HK-2 (cell line): Measurements from ENCODE around the gene ALK.

ENCODE experiments used
- DNase-seq: peaks from one replicate; pipeline ENCODE4 v3.0.0-alpha.2; 2018; ENCODE audit not compliant: unreplicated experiment

Gene ALK

GRCh38 chr2:29718076-29718686, 203.2 kb downstream of the ALK start:
- no peak for DNase-seq

DNA sequence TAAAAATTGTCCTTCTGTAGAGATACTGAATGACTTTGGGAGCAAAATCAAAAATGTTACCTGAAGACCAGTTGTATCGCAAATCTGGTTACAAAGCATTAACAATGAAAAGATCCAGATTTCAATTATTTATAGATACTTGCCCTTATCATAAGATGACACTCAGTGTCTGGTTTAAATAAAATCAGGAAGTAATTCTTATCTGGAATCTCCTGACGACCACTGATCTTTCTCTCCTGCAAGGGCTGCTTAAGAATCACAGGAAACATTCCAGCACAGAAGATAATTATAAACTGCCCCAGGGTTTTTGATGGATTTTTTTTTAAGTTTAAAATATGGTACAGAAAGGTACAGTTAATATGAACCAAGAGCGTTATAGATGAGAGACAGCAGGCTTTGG, 205.7 kb downstream of the ALK start:
- DNase-seq: no peak

DNA sequence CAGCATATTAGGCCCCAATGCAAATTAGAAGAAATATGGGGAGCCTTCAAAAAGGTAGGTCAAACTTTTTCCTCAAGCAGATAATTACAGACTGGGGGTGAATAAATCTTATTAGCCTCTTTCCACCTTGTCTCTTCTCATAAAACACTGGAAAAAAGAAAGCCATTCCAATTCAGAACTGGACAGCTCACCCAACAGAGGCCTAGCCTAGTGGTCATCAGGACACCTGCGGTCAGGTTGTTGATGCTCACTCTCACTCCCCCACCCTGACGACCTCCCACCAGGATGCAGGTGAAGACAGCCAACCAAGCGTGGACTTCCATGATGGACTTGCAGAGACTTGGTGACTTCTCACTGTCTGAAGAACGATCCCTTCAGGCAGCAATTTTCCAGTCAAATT, 207.1 kb downstream of the ALK start:
- DNase-seq: no peak

DNA sequence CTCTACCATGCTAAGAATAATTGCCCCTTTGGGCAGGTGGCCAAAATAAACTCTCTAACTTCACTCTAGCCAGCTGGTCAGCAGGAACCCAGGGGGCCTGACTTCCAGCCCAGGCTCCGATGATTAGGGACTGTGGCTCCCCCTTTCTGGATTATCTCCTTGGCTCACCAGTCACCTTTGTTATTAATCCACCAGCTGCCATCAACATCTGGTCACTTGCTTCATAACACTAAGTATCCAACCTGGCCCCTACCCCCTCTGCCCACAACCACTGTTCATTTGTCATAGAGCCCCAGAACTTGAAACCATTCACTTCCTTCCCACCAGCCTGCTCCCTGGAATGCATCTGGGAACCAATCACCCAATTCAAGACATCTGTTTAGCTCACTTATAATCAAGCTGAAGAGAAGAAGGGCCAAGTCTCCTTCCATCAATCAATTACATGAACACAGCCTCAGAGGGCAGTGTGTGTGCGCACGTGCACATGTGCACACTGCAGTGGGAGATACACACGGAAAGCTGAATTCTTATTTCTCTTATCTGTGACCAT, 215.1 kb downstream of the ALK start:
- DNase-seq: no peak

- no peak for DNase-seq
Observed at GRCh38 chr2:29705616-29706015, 215.8 kb downstream of the ALK start.

- no peak for DNase-seq
Observed at GRCh38 chr2:29703336-29703735, 218.1 kb downstream of the ALK start.

- no peak for DNase-seq
Observed at GRCh38 chr2:29702276-29702675, 219.1 kb downstream of the ALK start.

- DNase-seq: no peak
Observed at GRCh38 chr2:29700560-29700959, 220.8 kb downstream of the ALK start.

DNA sequence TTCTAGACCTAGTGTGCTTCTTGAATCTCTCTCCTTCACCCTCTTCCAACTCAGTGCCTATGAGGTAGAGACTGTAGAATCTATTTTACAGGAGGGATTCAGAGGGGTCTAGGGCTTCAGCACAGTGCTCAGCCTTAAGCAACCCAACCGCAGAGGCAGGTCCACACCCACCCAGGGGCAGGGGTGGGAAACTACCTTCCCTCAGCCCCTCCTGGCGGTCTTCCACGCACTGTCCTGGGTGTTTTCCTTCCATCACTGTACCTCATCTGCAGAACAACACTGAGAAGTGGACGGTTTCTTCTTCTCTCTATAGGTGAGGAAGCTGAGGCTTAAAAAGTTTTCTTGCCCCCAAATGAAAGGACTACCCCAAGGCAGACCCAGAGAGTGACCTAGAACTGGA, 222.3 kb downstream of the ALK start:
- no peak for DNase-seq

- no peak for DNase-seq
Observed at GRCh38 chr2:29698216-29698615, 223.2 kb downstream of the ALK start.

- DNase-seq: no peak
Observed at GRCh38 chr2:29697715-29698114, 223.7 kb downstream of the ALK start.

GRCh38 chr2:29697181-29697580, 224.2 kb downstream of the ALK start:
- DNase-seq: no peak

GRCh38 chr2:29694741-29695140, 226.6 kb downstream of the ALK start:
- DNase-seq: no peak

DNA sequence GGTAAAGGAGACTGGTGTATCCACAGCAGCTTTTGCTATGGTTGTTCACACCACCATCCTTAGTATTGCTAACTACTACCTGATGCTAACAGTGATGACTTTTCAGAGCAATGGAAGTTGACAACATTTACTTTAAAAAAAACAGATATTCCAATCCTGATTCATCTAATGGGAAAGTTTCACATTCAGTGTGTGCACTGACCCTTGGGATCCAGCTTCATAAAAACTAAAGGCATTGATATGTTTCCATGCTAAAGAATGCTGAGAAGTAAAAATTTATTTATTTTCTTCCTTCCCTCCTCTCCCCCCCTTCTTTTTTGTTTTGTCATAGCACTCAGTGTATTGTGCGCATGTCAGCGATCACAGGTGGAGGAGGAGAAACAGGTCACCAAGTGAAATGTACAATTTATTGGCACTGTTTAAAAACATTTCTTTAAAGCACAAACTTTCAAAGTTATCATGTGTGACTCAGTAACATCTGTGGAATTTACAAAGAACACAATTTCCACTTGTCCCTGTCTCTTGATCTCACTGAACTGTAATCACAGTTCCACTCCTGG, 229.9 kb downstream of the ALK start:
- DNase-seq: no peak

DNA sequence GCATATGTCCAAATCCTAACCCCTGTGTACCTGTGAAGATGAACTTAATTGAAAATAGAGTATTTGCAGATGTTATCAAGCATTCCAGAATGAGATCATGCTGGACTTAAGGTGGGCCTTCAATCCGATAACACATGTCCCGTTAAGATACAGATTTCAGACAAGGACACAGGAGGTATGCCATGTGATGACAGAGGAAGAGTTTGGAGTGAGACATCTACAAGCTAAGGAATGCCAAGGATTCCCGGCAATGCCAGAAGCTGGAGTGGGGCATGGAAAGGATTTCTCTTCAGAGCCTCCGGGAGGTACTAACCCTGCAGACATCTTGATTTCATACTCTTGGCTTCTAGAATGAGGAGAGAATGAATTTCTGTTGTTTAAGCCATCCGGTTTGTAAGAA, 231.7 kb downstream of the ALK start:
- no peak for DNase-seq

GRCh38 chr2:29688429-29688828, 233.0 kb downstream of the ALK start:
- no peak for DNase-seq

- DNase-seq: no peak
Observed at GRCh38 chr2:29687121-29687520, 234.3 kb downstream of the ALK start.

DNA sequence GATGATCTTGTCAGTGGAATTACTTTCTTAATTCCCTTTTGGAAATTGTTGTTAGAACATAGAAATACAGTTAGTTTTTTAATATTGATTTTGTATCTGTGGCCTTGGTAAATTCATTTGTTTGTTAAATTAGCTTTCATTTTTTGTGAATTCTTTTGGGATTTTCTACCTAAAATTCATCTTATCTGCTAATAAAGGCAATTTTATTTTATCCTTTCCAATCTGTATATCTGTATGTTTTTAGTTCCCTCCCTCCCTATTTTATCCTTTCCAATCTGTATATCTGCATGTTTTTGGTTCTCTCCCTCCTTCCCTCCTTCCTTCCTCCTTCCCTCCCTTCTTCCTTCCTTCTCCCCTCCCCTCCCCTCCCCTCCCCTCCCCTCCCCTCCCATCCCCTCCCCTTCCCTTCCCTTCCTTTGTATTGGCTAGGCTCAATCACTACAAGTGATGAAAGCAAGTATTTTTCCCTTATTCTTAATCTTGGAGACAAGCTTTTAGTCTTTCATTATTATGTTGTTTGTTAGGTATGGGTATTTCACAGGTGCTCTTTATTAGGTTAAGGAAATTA, 244.4 kb downstream of the ALK start:
- DNase-seq: no peak

DNA sequence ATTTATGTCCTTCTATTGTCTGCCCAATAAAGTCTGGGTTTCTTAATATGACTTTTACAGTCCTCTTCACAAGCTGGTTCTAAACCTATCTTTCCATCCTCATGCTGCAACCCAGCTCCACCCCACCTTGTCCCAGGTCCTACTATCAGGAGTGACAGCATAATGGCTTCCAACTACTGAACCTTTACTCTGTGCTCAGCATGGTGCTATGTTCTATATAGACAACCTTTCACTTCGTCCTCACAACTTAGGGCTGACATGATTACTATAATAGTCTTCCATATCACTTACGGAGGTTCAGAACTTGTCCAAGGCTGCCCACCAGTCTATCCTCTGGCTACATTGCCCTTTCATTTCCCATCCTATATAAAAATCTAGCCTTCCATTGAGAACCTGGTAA, 256.8 kb downstream of the ALK start:
- DNase-seq: no peak

- no peak for DNase-seq
Observed at GRCh38 chr2:29663268-29663667, 258.1 kb downstream of the ALK start.

DNA sequence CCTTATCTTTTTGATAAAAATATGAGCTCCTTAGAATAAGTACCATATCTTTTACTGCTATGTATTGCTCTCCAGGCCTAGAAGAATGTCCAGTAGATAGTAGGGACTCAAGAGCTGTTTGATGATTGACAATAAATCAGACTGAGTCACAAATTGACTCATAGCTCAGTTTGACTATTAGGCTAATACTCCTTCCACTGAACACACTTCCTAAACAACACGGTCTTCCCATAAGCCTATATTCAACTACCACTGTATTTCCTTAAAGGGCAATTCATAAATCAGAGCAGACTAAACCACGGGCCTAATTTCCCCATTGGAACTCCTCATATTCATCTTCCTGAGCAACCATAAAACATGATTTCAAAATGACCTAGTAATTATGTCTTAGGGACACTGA, 258.5 kb downstream of the ALK start:
- DNase-seq: no peak

GRCh38 chr2:29660201-29660600, 261.2 kb downstream of the ALK start:
- DNase-seq: no peak

GRCh38 chr2:29659178-29659577, 262.2 kb downstream of the ALK start:
- no peak for DNase-seq

- DNase-seq: no peak
Observed at GRCh38 chr2:29657674-29658073, 263.7 kb downstream of the ALK start.
